Measurements from ENCODE around the gene PCDH9.

PCDH9 gene

DNA sequence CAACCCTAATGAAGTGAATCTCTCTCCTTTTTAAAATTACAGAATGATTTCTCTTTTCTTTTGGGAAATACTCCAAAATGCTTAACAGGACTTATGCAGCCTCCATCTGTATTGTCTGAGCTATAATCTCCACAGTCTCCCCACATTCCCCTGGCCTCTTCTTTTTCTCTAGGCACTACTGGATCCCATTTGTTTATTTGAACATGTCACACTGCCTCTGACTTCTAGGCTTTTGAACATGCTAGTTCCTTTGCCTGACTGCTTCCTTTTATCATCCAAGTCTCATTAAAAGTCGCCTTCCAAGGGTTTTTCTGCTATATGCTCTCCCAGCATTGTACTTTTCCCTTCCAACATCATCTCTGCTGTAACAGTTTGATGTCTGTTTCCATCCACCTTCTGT lies 548.7 kb downstream of the PCDH9 start:
- in situ Hi-C loops (cut with MboI; ENCODE audit: low sequenced_read_pairs), result no loop called here

DNA sequence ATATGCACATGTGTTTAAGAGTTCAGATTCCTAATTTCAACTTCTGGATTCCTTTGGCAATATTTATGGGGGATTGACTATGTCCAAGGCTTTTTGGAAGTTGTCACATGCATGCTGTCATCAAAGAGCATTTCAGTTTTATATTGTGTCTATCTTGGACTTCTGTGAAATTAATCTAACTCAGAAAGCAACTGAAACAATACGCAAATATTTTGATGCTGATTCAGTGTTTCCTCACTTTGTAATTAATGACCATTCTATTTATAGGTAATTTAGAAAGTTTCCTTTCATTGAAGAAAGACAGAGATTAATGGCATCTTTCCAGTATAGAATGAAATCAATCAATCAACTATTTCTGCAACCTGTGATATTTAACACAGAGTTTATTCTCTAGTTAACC lies 550.1 kb downstream of the PCDH9 start:
- in situ Hi-C loops (cut with MboI; ENCODE audit: low sequenced_read_pairs), result no loop called here

- in situ Hi-C loops (cut with MboI; ENCODE audit: low sequenced_read_pairs), result no loop called here
These were observed 554.5 kb downstream of the PCDH9 start for GRCh38 chr13:66675620-66676019.

- in situ Hi-C loops (cut with MboI; ENCODE audit: low sequenced_read_pairs), result no loop called here
These were observed 556.7 kb downstream of the PCDH9 start for GRCh38 chr13:66673401-66673800.

DNA sequence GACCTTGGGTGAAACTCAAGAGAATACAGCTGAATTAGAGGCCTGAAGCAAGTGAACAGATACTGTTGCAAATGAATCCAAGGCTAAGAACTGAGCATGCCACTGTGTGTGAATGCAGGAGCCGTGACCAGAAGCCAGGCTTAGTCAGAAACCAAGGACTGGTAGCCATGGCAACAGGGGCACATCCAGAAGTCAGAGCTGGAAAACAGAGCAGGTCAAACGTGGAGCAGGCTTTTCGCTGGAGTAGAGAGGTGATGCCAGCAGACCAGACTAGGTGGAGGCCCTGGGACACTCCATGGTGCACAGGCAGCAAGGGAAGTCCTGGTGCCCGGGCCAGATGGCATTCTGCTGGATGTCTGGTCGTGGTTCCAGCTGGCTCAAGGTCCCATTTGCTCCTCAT lies 564.1 kb downstream of the PCDH9 start:
- in situ Hi-C loops (cut with MboI; ENCODE audit: low sequenced_read_pairs), result no loop called here

- in situ Hi-C loops (cut with MboI; ENCODE audit: low sequenced_read_pairs), result no loop called here
These were observed 566.4 kb downstream of the PCDH9 start for GRCh38 chr13:66663711-66664110.

DNA sequence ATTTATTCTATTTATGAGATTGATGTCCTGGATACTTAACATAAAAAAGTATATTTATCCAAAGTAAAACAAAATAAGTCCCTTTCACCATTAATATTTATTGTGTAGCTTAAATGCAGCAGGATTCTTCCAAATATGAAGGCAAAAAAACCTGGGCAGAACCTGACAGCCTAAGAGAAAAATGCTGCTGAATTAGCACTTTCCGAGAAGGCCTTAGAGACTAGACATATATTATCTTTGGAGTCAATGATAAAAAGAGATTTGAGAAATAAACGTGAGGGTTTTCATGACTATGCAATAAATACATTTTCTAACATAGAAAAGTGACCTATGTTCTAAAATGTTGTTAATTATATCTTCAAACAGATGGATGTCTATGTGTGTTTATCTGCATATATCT lies 566.9 kb downstream of the PCDH9 start:
- in situ Hi-C loops (cut with MboI; ENCODE audit: low sequenced_read_pairs), result no loop called here

DNA sequence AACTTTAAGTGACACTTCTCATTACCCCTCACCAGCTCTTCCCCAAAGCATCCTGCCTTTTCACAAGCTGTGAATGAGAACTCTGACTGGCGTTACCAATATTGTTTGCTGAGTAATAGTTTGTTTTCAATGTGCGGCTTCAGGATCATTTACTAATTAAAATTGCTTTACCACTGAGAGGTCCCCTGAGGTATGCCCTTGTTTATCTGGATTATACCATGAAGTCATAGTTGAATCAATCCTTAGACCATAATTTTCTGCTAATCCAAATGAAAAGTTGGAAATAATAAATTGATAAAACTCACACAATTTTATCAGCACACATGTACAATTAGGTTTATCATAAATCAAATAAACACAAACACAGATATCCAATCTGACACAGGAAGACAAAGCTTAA lies 568.8 kb downstream of the PCDH9 start:
- in situ Hi-C loops (cut with MboI; ENCODE audit: low sequenced_read_pairs), result no loop called here

DNA sequence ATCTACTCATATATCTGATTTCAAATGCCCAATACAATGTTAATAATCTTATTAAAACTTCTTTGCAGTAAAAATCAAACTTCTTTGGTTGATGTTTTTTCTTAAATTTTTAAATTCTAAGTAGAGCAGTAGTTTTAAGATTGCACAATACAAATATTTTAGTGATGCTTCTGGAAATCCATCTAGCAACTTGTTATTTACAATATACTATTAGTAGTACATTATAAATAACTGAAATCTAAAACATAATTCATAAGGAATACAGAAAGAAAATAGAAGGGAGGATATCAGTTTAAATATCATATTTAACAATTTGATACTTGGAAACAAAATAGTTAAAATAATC lies 569.7 kb downstream of the PCDH9 start:
- in situ Hi-C loops (cut with MboI; ENCODE audit: low sequenced_read_pairs), result no loop called here

- in situ Hi-C loops (cut with MboI; ENCODE audit: low sequenced_read_pairs), result no loop called here
These were observed 570.3 kb downstream of the PCDH9 start for GRCh38 chr13:66659701-66660467.

DNA sequence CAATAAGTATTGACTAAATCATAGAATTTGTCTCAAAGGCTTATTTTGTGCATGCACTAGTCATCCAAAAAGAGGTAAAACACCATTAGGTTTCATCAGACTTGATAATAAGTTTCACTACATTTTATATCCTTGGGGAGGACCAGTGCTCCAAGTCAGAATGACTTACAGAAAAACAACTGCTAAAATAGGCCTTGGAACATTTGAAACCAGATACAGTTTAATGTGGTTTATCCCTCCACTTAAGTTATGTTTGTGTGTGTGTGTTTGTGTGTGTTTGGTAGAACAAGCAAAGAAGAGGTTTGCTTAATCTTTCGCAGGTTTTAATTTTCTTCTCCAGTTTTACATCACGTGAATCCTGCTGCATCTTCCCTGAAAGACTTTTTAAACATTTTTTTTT lies 570.9 kb downstream of the PCDH9 start:
- in situ Hi-C loops (cut with MboI; ENCODE audit: low sequenced_read_pairs), result no loop called here

GRCh38 chr13:66657165-66657881 lies 572.8 kb downstream of the PCDH9 start:
- in situ Hi-C loops (cut with MboI; ENCODE audit: low sequenced_read_pairs), result no loop called here

DNA sequence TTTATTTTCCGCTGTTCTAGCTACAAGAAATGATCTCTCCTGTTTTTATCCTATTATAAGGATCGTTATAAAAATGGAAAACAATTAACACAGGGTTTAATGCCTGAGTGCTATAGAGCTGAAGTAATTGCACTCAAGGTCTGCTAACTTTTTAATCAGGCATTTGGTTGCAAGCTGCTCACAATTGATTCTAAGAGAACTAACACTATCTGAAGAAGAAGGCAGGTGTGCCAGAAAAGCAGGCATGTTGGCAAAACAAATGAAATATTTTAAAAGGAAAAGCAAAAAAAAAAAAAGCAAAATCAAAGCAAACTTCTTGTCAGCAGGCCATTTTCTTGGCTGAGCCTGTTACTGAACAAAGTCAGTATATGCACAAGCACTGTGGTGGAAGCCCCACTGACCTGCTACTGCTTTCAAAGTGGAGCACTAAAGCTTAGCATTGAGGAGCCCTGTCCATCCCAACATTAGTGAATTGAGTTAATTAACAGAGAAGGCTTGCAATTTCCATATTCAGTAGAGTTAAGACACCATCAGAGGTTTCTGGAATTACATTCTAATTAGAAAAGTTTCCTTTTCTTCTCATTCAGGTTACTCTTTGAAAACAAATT lies 574.2 kb downstream of the PCDH9 start:
- in situ Hi-C loops (cut with MboI; ENCODE audit: low sequenced_read_pairs), result no loop called here

DNA sequence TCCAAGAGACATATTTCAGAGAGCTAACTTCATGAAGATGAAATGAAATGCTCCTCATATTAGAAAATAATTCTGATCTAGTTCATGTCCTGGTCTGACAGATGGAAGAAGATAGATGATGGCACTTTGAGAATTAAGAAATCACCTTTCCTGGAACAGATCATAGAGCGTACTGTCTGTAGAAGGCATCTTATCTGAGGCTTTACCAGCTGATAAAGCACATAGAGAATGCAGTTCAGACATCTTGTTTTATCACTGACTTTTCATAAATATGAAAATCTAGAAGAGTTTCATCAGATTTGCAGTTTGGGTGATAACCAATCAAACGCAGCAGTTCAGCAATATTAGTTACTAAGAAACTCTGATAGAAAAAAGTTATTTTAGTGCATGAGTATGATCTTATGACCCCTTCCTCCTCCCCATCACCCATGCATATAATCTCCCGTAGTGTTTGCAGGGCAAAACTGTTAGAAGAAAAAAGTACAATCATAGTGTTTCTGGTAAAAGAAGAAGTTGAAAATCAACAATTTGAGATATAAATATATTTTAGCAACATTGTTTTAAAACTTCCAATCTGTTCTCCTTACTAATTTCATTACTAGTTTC lies 585.2 kb downstream of the PCDH9 start:
- in situ Hi-C loops (cut with MboI; ENCODE audit: low sequenced_read_pairs), result no loop called here

- in situ Hi-C loops (cut with MboI; ENCODE audit: low sequenced_read_pairs), result no loop called here
These were observed 589.9 kb downstream of the PCDH9 start for GRCh38 chr13:66640231-66640630.

DNA sequence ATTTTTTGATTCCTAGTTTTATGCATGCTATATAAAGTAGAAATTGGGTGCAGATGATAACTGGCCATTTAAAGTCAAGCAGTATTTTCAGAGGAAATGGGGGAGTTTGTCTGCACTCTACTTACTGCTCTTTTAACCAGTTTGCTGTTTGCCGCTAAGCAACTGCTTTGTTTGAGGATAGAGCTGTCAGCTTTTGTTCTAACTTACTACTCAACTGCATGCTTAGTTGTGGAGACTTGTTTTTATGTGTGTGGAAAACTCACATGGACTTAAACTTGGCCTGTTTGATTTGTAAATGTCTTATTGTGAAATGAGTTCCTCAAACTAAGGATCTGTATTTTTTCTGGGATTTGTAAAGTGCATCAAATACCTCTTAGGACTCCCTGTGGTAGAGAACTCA lies 591.1 kb downstream of the PCDH9 start:
- in situ Hi-C loops (cut with MboI; ENCODE audit: low sequenced_read_pairs), result no loop called here

DNA sequence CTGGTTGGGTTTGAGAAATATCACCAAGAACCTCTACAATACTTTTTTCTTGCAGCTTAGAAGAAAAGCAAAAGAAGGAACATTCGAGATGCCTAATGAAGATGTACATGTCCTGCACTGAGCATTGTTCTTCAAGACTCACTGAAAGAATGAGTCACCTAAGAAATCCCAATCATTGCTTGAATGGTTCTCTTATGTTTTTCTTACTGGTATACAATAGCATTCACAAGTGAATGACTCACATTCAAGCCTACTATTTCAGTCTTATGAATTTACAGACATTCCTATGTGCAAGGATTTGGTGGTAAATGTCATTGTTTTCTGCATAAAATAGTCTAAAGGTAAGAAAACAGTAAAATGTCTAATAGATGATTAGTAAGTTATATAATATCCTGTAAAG lies 594.6 kb downstream of the PCDH9 start:
- in situ Hi-C loops (cut with MboI; ENCODE audit: low sequenced_read_pairs), result no loop called here

- in situ Hi-C loops (cut with MboI; ENCODE audit: low sequenced_read_pairs), result no loop called here
These were observed 595.8 kb downstream of the PCDH9 start for GRCh38 chr13:66634384-66634783.

DNA sequence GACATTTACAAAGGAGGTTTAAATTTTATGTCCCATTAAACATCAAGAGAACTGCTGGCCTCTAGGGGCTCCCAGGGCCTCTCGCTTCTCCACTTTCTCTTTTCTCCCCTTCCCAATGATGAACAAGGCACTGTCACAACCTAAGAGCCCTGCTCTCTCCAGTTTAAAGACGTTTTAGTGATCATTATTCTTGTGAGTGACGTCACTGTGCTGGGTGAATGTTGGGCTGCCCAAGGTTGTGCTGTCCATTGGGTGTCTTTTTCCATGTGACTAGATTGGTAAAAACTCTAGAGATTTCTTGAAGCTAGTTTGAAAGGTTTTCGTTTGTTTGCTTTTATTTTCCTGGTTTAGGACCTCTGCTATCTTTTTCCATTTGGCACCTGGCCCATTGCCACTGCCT lies 602.6 kb downstream of the PCDH9 start:
- in situ Hi-C loops (cut with MboI; ENCODE audit: low sequenced_read_pairs), result no loop called here

DNA sequence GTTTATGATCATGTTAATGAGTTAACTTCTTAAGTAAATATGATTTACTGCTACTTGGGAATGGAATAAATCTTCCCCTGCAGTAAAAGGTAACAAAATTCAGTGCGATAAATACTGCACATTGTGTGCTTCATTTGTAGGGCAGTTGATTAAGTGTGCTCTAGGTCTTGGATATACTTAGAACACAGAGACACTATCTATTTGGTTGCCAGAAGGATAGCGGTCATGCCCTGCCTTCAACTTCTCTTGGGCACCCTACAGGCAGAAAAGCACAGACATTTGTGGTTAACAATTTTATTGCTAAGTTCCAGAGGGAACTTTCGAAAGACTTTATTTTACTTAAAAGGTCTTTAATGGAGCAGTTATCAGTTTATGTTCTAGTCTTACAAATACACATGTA lies 605.8 kb downstream of the PCDH9 start:
- in situ Hi-C loops (cut with MboI; ENCODE audit: low sequenced_read_pairs), result no loop called here

DNA sequence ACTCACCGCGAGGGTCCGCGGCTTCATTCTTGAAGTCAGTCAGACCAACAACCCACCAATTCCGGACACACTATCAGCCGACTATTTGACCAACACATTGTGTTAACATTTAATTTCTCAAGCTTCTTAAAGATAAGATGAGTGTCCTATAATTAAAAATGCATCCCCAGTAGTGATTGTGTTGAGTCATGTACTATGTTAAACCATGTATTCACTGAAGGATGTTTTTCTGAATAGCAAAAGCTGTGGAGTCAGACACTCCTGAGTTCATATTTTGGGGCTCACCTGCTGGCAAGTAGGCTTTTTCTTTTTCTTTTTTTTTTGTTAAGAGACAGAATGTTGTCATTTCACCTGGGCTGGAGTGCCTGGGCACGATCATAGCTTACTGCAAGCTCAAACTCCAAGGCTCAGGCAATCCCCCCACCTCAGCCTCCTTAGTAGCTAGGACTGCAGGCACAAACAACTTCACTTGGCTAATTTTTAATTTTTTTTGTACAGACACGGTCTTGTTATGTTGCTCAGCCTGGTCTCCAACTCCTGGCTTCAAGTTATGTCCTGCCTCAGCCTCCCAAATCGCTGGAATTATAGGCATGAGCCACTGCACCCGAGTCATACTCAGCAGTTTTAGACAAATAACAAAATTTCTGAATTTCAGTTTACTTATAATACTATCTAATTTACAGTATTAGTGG lies 606.9 kb downstream of the PCDH9 start:
- in situ Hi-C loops (cut with MboI; ENCODE audit: low sequenced_read_pairs), result no loop called here
